PC-3 (cell line): ENCODE data around the gene MRLN.

Experiments used
- EZH2phosphoT487 ChIP-seq: fragments of 300-600 bp; sonication (generic); IDR thresholded peaks from 2 replicates; pipeline ENCODE4 v1.6.1; 2018; ENCODE audit warnings: mild to moderate bottlenecking, antibody characterized with exemption, low read length, borderline replicate concordance
- TF ChIP-seq, protein P1 (sequence below): fragments of 300-600 bp; sonication (generic); conservative IDR thresholded peaks from 2 replicates; pipeline ENCODE4 v1.5.1; 2017; ENCODE audit warnings: antibody characterized with exemption, low read depth, mild to moderate bottlenecking, low read length

DNA sequence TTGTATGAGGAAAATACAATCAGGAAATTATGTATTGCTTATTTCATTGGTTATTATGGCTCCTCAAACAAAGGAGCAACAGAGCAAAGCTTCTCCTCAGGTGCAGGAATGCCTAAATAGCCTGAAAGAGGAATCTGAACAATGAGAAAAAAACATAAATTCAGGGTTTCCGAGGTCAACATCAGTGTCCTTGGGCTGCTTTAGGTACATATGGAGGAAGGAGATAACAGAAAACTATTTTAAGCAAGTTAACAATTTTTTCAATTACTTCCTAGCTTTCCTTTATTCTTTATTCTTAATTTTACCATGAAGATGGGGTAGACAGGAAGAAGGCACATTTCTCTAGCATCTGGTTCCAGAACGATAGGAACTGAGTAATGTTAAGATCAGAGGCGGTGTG, 57.6 kb downstream of the MRLN start:
- TF ChIP-seq, protein P1, sequence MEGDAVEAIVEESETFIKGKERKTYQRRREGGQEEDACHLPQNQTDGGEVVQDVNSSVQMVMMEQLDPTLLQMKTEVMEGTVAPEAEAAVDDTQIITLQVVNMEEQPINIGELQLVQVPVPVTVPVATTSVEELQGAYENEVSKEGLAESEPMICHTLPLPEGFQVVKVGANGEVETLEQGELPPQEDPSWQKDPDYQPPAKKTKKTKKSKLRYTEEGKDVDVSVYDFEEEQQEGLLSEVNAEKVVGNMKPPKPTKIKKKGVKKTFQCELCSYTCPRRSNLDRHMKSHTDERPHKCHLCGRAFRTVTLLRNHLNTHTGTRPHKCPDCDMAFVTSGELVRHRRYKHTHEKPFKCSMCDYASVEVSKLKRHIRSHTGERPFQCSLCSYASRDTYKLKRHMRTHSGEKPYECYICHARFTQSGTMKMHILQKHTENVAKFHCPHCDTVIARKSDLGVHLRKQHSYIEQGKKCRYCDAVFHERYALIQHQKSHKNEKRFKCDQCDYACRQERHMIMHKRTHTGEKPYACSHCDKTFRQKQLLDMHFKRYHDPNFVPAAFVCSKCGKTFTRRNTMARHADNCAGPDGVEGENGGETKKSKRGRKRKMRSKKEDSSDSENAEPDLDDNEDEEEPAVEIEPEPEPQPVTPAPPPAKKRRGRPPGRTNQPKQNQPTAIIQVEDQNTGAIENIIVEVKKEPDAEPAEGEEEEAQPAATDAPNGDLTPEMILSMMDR, result no peak
- TF ChIP-seq EZH2phosphoT487, result no peak
